Adipose tissue (tissue), 3 donors: Measurements from ENCODE around the gene SLC39A11. TPM values are rescaled to one million over a fixed set of nuclear protein-coding genes. Genes with fewer than 3 reads are reported as not detected.
"Not testable (repeated sequence)": the region's sequence is repeated elsewhere in the genome, so short reads cannot be mapped to it uniquely, and the experiment has no call there.

ENCODE experiments used
- H3K27ac ChIP-seq: one replicate; pipeline ENCODE4 v1.5.1; 2013; ENCODE audit warnings: low read depth, low read length
- WGBS, 3 donors: extraction: QIAGEN DNeasy Blood & Tissue Kit; methylation state at CpG; one replicate each; pipeline ENCODE4 v1.1.7; 2013; 5-methylcytosine and 5-hydroxymethylcytosine counted together
- polyA plus RNA-seq, 3 donors: library from polyadenylated mRNA; stranded (reverse); fragments of 200-250 nt; gene quantifications; one replicate each; pipeline ENCODE4 v1.2.3, GENCODE V29; 2013
- donor health status: healthy with polysubstance abuse.
- donor health status: Bipolar disorder and iron deficiency.
- donor health status: healthy.

Gene SLC39A11
- polyA plus RNA-seq, 3 donors = 6.1 to 19.4 (median 7.6) TPM

DNA sequence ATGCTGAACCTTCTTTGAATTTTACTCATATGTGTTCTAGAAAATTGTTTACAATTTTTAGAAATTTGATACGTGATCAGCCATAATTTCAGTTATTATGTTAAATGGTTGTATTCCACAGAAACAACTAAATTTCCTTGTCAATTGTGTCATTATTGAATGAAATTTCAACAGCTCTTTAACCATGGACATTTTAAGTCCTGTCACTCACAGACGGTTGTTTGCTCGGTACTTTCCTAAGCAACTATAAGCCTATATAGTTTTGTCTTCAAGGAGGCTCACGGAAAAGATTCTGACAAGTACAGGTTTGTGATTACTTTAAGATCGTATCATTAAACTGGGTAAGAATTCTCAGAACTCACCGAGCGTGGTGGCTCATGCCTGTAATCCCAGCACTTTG is 31.8 kb downstream of the SLC39A11 start:
- 72 to 96% (median 74%) methylated on average over 7 of the region's 7 CpGs for WGBS, 3 donors
- no peak overlapping the region for H3K27ac ChIP-seq

DNA sequence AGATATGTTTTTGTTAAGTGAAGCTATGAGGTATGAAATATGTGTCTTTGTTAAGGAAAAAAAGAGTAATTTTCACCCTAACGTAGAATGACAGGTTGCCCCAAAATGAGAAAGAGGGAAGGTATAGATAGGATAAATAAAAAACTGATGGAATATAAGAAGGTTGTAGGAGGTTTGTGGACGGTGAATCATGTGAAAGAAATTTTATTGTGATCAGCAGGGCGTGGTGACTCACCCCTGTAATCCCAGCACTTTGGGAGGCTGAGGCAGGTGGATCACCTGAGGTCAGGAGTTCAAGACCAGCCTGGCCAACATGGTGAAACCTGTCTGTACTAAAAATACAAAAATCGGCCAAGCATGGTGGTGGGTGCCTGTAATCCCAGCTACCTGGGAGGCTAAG is 32.8 kb downstream of the SLC39A11 start:
- 79 to 99% (median 94%) methylated on average over 4 of the region's 4 CpGs for WGBS, 3 donors

DNA sequence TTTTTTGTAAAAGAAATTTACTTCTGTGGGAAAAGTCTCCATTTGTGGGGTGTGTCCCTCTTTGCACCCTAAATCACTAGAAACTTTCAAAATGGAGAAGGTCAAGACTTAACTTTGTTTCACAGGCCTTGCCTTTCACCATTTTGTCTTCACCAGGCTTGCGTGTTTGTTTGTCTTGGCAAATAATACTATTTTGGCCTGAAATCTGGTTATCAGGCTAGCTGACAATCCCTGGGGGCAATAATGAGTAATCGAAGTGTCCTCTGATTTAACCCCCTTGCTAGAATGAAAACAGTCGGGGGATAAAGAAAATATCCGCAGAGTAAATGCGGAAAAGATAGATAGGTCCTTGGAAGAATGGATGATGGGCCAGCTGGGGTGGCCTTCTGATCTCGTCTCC is 34.5 kb downstream of the SLC39A11 start:
- WGBS, 3 donors = 72 to 78% (median 75%) methylated on average over 6 of the region's 6 CpGs
- no peak overlapping the region for H3K27ac ChIP-seq

More for the DNA sequence above, 32.8 kb downstream of the SLC39A11 start:
- not testable (repeated sequence) for H3K27ac ChIP-seq

DNA sequence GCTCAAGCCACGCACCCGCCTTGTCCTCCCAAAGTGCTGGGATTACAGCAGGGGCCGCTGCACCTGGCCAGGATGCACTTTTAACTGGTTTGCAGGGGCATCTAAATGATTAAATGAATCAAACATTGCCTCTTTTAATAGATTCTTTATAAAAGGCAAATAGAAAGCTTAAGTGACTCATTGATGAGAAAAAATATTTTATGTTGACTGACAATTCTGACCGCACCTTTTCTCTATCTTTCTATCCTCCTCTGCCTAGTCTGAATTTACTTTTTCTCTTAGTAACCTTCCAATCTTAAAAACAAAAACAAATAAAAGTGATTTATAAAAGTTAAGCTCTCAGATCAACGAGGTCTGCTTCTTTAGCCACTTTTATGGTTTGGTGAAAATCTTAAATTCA is 35.3 kb downstream of the SLC39A11 start:
- 96 to 98% (median 98%) methylated on average over 5 of the region's 5 CpGs for WGBS, 3 donors
- H3K27ac ChIP-seq = no peak overlapping the region

DNA sequence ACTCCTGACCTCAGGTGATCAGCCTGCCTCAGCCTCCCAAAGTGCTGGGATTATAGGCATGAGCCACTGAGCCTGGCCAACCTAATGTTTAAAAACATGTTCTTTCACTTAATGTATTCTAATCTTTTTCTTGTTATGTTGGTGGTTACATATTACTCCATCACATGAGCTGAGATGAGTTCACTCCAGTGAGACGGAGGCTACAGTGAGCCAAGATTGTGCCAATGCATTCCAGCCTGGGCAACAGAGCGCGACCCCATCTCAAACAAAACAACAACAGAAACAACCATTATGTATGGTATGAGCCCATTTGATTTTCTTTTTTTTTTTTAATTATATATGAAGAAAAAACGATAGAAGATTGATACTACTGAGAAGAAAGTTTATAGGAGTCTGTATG is 39.6 kb downstream of the SLC39A11 start:
- H3K27ac ChIP-seq = no peak overlapping the region
- WGBS, 3 donors = 92 to 95% (median 93%) methylated on average over 4 of the region's 4 CpGs

DNA sequence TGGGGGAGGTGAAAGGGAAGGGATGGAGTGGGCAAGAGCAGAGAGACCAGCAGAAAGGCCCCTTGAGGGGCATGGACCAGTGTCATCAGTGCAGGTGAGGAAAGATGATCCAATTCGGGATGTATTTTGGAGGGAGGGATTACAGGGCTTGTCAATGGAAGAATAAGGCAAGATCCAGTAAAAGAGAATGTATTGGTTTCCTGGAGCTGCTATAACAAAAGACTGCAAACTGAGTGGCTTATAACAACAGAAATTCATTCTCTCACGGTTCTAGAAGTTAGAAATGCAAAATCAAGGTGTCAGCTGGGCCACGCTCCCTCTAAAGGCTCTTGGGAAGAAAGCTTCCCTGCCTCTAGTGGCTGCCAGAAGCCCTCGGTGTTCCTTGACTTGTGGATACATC is 41.7 kb downstream of the SLC39A11 start:
- WGBS, 3 donors = 93 to 95% (median 95%) methylated on average over 4 of the region's 4 CpGs
- H3K27ac ChIP-seq = no peak overlapping the region

DNA sequence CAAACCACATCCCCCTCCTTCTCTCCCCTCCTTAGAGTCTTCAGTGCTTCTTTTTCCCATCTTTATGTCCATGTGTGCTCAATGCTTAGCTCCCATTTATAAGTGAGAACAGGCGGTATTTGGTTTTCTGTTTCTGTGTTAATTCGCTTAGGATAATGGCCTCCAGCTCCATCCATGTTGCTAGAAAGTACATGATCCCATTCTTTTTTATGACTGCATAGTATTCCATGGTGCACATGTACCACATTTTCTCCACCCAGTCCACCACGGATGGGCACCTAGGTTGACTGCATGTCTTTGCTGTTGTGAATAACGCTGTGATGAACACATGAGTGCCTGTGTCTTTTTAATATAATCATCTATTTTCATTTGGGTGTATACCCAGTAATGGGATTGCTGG is 44.3 kb downstream of the SLC39A11 start:
- 93 to 97% (median 96%) methylated on average over 4 of the region's 4 CpGs for WGBS, 3 donors
- no peak overlapping the region for H3K27ac ChIP-seq

DNA sequence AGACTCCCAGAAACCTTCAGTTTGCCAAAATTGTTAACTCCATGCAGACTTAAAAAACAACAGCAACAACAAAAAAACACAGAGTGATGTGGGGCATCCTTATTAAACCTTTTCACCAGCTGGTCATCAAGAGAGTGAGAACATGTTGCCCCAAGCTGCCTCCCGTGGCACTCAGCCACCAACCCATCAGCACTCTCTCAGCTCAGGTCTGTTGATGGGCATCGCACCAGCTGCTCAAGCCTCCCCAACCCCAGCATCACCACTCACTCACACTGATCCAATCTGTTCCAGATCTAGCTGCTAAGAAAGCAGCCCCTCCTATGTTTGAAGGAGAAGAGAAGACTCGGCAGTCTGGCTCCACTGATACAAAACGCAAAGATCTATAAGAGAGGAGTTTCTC is 46.8 kb downstream of the SLC39A11 start:
- no peak overlapping the region for H3K27ac ChIP-seq
- WGBS, 3 donors = 95 to 100% (median 98%) methylated on average over 4 of the region's 4 CpGs

DNA sequence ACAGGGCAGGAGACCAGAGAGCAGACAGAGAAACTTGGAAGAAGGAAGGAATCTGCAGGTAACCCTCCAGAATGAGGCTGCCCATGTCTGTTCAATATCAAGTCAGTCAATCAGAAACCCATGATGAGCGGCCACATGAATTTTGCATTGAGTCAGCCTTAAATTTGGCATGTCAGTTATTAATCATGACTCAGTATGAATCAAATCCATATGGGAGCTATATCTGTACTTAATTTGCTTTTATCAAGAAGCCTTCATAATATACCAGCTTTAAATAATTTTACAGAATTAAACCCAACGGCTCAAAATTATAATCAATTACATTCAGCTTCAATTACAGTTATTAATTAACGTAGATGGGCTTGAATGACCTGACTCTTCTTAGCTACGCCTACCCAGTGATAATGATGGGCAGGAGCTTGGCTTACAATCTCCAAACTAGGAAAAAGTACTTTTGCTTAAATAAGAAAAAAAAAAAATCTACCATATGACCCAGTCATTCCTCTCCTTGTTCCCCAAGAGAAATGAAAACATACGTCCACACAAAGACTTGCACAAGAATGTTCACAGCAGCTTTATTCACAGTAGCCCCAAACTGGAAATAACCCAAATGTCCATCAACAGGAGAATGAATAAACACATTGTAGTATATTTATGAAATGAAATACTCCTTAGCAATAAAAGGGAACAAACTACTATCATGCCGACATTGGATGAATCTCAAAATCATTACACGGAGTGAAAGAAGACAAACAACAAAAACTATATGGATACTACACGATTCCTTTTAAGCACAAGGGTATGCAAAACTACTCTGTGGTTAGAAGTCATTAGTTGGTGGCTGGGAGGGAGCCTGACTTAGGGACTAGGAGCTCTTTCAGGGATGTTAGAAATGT is 48.6 kb downstream of the SLC39A11 start:
- 54 to 74% (median 72%) methylated on average over 8 of the region's 8 CpGs for WGBS, 3 donors
- no peak overlapping the region for H3K27ac ChIP-seq

DNA sequence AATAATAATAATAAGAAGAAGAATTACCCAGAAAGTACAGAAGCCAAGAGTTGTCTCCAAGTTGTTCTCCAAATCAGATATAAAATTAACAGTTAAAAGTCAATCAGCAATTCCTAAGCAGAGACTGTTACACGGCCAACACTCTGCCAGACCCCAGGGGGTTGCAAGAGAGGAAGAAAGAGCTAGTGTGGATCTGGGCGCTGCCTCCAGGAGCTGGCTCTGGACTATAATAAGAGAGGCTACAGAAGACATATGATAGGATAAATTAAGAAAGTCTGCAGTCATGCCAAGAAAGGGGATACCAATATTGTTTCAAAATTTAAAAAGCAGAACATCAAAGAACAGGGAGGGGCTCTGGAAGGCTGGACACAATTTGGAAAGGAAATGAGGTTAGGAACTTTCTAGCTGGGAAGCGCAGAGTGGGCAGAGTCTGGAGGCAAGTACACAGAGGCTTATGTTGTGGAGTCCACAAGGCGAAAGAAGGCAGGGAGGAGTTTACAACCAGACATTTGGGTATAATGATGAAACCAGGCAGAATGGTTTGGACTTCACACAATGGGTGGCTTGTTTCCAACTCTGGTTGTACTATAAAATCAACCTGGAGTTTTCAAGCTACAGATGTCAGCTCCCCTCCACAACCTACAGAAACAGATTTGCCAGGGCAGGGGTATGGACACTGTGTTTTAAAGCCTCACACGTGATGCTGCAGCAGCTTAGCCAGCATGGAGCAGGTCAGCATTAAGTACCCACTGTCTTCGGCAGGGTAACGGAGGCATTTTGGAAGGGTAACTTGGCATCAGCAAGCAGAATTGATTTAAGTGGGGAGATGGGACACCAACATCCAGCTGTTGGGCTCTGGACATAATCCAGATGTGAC is 49.4 kb downstream of the SLC39A11 start:
- H3K27ac ChIP-seq = no peak overlapping the region
- WGBS, 3 donors = 50 to 72% (median 55%) methylated on average over 7 of the region's 7 CpGs

DNA sequence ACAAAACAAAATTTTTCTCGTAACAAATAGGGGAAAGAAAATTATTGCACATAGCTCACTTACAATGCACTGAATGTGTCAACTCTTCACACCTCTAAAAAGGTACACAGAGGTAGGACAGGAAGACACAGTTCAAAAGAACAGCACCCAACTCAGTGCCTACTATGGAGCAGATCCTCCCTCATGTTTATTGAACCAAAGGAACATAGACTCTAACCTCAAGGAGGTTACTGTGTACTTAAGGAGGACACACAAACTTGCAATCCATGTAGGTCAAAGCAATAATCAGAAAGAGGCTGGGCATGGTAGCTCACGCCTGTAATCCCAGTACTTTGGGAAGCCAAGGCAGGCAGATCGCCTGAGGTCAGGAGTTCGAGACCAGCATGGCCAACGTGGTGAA is 50.3 kb downstream of the SLC39A11 start:
- WGBS, 3 donors = 71 to 91% (median 74%) methylated on average over 5 of the region's 5 CpGs
- H3K27ac ChIP-seq = no peak overlapping the region

DNA sequence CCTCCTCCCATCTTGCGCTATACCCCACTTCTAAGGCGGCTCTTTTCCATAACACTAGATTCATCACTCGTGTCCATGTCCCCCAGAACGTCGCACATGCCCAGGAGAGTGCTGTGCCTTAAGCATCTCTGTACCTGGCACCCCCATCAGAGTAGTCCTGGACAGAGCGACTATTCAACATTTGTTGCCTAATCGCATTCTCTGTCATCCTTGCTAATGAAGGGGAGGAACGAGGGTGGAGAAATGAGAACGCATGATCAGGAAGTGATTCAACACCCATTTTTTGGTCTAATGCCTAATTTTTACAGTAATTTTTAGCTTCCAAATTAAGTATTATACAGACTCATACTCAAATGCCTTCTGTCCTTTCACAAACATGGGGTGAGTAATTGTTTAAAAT is 53.2 kb downstream of the SLC39A11 start:
- 85 to 98% (median 88%) methylated on average over 9 of the region's 9 CpGs for WGBS, 3 donors
- H3K27ac ChIP-seq = no peak overlapping the region

DNA sequence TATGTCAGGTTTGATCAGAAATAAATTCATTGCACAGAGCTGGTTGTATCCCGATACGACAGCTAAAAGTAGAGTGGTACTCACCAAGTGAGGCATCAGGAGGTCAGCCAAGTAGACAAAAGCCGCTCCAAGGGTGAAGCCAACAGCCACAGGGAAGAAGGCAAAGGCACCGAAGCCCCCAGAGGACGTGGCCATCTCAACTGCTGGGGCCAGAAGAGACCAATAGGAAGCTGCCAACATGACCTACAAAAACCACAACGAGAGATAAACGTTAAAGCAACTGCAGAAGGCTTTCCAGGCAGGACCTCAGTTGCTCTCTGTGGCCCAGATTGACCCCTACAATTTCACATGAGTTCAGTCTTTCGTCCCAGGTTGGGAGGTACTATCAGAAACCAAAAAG is 61.0 kb downstream of the SLC39A11 start:
- 82 to 90% (median 89%) methylated on average over 8 of the region's 8 CpGs for WGBS, 3 donors
- no peak overlapping the region for H3K27ac ChIP-seq

DNA sequence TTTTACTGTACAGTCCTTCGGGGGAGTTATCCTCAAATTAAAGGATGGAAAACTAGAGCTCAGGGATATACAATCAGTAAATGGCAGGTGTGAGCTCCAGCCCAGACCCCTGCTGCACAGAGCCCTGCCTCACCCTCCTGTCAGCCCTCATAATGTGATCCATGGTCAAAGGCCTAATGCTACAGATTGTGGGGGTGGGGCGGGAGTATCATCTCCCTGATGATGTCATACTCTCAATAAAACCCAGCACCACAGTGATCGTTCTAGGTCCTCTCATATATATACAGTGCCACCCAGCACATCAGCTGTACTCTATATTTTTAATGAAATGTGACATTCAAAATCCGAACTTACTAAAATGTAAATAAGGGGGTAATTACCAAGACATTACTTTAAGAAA is 61.5 kb downstream of the SLC39A11 start:
- H3K27ac ChIP-seq = no peak overlapping the region
- 85 to 90% (median 88%) methylated on average over 4 of the region's 4 CpGs for WGBS, 3 donors

DNA sequence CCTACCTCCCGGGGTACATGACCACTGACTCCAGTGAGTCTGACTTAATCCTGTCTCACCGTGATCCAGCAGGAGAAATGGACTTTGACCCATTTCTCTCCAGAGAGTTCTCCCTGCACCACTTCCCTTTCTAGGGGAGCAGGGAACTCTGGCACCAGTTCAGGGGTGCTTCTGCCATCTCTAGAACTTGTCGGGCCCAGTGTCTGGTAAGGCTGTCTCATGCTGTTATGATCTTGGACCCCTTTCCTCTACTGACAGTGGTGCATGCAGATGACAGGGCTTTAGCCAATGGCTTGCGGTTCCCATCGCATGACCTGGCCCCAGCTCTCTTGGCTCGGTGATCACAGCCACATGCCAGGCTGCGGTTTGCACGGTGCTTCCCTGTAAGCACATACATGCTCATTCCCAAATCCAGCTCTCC is 62.0 kb downstream of the SLC39A11 start:
- 33 to 80% (median 78%) methylated on average over 8 of the region's 8 CpGs for WGBS, 3 donors
- H3K27ac ChIP-seq = no peak overlapping the region

DNA sequence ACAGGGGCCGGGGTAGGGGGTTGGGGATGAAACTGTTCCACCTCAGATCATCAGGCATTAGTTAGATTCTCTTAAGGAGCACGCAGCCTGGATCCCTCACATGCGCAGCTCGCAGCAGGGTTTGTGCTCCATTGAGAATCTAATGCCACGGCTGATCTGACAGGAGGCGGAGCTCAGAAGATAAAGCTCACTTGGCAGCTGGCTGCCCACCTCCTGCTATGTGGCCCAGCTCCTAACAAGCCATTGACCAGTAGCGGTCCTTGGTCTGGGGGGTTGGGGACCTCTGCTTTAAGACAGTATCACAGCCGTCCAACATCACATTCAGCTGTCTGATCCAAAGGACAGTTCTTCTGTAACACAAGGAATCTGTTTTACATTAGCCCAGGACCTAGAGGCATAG is 62.5 kb downstream of the SLC39A11 start:
- WGBS, 3 donors = 50 to 96% (median 93%) methylated on average over 8 of the region's 8 CpGs

DNA sequence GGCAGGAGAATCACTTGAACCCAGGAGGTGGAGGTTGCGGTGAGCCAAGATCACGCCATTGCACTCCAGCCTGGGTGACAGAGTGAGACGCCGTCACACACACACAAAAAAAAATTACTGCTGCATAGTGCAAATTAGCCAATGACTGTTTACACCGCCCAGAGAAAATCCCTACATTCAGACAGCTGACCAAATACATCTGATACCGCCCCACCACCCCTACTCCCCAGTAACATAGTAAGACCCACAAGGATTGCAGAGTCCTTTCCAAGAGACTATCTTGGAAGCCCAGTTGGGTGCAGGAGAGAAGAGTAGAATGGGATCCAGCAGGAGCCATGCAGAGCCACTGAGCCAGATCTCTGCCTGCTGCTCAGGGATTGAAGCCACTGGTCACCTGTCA is 63.5 kb downstream of the SLC39A11 start:
- 64 to 100% (median 98%) methylated on average over 6 of the region's 6 CpGs for WGBS, 3 donors
- H3K27ac ChIP-seq = no peak overlapping the region

More for the DNA sequence above, 62.5 kb downstream of the SLC39A11 start:
- H3K27ac ChIP-seq = no peak overlapping the region

DNA sequence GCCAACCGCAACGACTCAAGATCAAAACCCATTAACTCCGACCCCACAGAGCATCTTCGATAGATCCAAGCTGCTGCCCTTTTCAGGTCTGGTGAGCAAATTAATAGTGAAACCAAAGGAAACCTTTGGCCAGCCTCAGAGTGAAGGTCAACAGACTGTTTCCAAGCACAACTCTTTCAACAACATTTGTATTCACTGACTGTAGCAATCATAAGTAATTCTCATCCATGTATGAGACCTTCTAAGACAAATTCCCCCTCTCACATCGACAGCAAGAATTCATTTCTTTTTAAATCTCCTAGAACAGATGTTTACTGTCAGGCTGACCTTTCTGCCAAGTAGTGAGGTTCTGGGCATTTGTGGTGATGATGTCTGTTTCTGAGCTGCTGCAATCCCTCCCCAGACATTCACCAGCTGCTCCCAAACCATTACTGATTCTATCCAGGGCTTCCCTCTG is 64.2 kb downstream of the SLC39A11 start:
- 54 to 76% (median 68%) methylated on average over 5 of the region's 5 CpGs for WGBS, 3 donors
- H3K27ac ChIP-seq = no peak overlapping the region

DNA sequence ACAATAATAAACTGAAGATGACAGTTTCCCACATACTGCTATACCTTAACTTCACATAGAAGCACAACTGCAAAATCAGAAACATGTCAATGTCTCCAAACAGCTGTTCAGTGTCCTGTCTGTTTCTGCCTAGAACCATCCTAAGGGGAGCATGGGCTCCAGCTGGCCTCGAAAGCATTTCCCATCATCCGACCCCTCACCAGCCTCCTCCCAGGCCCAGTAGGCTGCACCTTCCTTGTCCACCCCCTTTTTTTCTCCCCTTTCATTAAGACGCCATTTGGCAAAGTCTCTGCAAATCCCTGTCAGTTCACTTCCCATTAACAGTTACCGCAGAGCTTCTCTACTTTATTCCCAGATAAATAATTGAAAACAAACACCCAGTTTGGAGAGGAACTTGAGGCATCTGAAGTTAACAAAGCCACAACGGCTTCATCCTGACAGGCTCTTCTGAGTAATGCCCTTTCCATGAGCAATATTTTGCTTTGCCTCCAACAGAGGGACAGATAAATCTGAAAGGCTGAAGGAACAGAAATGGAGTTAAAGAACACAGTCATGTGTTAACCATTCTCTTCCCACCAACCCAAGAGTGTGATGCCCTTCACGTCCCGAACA is 65.3 kb downstream of the SLC39A11 start:
- WGBS, 3 donors = 79 to 91% (median 82%) methylated on average over 7 of the region's 7 CpGs
- no peak overlapping the region for H3K27ac ChIP-seq
